UCSD-AML1 (cell line): Measurements from ENCODE around the gene ACTR1B.
A peak's percentile ranks its signal among the peaks of the same experiment; 100 is the strongest.
"Not testable (repeated sequence)": the region's sequence is repeated elsewhere in the genome, so short reads cannot be mapped to it uniquely, and the experiment has no call there.

Experiments
- DNase-seq: peaks from one replicate; lab custom pipeline; 2025; ENCODE audit not compliant: unreplicated experiment; lab: John Stamatoyannopoulos, UW

Gene ACTR1B

GRCh38 chr2:97663962-97664635, at the start of gene ACTR1B:
Gene ACTR1B (minus strand): TSS chr2:97664044. CDS start chr2:97663890, 154 bp downstream.
- peak; percentile 97 for DNase-seq

DNA sequence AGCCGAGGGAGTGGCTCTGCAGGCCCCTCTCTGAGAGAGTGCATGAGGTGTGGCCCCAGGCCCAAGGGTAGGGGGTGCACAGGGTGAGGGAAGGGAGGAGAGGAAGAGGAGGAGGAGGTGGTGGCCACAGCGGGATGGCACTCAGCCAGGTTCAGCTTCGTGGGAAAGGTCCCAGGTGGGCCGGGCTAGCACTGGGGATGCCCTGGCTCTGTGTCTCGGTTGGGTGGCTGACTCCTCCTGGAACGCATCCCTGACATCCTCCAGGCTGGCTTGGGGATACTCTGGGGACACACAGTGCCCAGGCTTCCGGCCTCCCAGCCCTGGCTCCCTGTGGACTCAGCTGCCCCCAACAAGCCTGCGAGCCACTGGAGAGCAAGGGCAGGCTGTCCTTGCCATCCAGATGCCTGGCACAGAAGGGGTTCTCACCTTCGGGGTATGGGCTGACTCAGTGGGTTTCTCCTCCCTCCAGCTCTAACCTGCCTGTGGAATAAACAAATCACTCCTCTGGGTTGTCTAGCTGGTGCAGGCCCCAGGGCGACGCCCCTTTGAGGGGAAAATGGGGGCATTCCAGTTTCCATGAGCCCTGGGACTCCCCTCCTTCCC, 49.0 kb upstream of the ACTR1B start:
- DNase-seq = no peak

GRCh38 chr2:97712175-97712574, 48.3 kb upstream of the ACTR1B start:
- DNase-seq = not testable (repeated sequence)

DNA sequence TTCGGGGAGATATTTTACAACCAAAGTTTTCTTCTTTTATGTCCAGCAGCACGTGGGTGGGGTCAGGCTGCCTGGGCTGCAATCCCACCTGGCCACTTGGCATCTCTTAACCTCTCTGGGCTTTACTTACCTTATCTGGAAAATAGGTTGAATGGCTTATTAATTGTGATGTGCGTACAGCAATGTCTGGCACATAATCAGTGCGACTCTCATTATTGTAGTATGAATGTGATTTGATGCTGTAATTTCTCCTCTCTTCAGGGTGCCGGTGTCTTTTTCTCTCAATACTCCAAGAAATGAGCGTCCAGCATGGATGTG, 47.5 kb upstream of the ACTR1B start:
- no peak for DNase-seq

DNA sequence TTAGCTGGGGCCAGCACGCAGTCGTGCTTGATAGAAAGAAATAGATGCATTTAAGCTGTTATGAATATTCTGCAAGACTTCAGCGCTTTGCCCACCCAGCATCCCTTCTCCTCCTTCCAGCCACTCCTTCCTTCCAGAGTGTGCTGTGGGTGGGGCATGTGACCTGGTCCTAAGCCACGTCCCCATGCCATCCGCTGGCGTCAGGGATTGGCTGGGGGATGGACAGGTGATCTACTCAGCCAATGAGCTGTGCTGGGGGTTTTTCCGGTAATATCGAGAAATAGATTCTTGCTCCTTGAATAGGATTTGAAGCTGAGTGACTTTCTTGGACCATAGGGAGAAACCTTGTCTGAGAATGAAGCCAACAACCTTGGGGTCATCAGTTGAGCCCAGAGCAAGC, 44.8 kb upstream of the ACTR1B start:
- DNase-seq = no peak

GRCh38 chr2:97708048-97708380, 44.2 kb upstream of the ACTR1B start:
- DNase-seq = no peak

DNA sequence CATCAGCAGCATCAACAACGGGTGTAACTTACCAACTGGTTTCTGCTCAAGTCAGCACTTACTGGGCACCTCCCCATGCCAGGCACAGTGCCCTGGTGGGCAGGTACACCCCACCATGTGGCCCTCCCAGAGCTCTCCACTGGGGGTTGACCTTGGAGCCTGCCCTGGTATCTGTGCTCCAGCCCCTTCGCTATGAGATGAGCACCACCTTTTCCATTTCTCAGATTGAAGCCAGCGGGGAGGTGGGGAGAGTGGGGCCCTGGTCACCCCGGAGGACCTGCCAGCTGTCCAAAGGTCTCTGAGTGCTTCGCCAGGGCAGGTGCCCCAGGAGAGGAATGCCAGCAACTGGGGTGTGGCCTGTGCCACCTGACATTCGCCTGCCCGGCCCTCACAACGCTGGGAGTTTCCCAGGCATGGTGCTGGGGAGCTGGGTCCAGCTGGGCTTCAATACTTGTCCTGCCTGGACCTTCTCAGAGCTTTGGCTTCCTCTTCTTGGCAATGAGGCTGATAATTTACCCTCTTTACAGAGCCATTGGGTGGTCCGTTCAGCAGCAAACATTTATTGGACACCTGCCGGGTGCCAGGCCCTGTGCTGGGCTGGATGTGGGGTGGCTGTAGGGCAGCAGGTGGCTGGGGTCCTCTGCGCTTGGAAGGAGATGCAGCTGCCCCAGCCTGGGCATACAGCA, 43.7 kb upstream of the ACTR1B start:
- DNase-seq = no peak

DNA sequence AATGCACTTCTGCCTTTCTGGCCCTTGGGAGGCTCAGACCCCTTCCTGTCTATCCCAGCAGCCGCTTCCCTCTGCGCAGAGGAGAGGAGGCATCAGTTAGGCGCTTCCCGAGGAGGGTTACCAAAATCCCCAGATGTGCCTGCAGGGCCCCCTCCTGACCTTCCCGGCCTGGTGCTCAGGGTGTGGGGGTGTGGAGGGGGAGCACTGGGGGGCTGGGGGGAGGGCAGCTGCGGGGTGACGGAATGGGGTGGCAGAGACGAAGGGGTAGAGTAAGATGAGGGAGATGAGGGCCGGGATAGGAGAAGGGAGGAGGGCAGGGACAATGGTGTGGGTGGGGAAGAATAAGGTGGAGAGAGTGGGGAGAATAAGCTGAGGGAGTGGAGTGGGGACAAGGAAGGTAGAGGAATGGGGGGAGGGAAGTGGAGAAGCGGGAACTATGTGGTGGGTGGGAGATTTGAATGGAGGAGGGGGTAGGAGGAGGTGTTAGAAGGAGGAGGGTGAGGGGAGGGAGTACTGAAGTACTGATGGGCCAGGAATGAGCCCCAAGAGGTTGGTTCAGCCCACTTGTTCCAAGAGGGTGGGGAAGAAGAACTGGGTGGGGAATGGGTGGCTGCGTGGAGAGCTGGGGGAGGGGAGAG, 43.0 kb upstream of the ACTR1B start:
- DNase-seq = no peak

DNA sequence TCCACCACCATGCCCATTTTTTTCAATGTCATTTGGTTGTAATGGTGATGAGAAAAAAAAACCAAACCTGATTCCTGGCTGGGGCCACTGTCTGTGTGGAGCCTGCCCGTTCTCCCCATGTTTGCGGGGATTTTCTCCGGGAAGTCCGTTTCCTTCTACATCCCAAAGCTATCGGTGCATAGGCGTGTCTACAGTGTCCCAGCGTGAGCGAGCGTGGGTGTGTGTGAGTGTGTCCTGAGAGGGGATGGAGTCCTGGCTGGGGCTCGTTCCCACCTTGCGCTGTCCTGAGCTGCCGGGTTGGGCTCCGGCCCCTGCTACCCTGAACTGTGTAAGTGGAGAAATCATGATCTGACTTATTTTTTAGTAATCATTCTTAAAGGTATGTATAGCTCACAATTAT, 42.3 kb upstream of the ACTR1B start:
- DNase-seq = no peak

DNA sequence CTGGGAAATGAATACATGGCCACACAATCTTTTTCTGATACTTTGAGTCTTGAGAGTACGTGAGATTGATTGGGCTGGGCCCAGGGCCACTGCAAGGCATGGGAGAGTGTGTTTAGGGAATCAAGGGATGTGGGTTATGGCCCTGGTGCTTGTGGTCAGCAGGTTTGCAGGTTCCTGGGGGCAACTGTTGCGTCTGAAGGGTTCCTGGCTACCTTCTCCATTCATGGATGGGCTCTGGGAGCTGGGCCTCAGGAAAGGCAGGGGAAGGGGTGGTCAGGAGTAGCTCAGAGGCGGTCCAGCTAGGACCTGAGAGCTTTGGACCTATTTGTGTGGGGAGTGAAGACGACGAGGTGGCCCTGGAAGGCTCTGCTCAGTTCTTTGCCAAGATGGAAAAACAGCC, 41.1 kb upstream of the ACTR1B start:
- DNase-seq = no peak

DNA sequence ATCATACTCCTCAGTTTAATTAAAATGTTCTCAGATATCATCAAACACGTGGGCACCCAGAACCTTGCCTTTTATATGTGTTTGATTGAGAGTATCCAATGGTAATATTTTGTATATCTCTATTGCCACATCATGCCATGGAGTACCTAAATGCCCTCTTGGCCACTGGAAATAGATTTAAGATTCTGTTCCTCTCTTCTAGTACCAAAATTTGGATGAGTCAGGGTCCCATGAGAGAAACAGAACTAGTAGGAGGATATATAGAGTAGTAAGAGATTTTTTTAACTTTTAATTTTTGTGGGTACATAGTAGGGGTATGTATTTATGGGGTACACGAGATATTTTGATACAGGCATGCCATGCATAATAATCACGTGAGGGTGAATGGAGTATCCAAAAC, 39.9 kb upstream of the ACTR1B start:
- no peak for DNase-seq

DNA sequence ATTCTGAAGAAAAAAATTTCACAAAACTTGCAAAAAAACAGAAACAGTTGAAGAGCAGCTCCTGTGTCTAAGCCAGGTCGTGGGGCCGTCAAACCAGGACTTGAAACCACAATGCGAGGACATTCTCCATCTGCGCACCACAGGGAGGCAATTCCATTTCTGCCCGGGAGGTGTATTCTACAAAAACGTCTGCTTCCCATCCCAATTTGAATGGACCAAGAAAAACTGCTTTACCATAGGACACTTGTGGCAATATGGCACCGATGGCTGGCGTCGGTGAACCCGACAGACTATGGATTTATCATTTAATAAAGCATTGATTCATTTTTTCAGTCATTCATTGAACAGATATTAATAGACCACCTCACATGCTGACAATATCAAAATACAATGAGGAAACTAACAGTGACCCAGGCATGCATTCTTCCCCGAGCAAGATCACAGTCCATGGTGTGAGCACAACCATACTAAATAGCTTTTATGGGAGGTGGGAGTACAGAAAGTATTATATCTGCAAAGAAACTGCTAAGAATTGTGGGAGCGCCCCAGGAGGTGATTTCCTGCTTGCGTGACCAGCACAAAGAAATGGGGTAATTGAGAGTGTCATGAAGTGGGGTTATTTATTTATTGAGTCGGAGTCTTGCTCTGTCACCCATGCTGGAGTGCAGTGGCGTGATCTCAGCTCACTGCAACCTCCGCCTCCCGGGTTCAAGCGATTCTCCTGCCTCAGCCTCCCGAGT, 39.1 kb upstream of the ACTR1B start:
- DNase-seq = no peak

GRCh38 chr2:97701851-97702465, 38.1 kb upstream of the ACTR1B start:
- no peak for DNase-seq

DNA sequence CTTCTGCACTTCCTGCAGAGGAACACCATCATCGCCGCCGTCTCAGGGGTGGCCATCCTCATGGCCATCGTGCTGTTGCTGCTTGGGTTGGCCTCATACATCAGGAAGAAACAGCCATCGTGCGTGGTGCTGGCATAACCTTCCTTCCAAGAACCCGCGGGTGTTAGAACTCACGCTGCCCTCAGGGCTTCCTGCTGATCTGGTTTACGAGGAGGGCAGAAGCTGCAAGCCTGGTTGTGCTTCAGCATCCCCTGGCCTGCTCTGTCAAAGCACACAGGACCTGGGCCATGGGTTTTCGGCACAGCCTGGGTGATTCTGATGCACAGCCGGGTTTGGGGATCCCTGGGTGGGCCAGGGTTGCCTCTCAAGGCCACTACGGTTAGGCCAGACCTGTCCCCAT, 37.3 kb upstream of the ACTR1B start:
- DNase-seq = no peak

GRCh38 chr2:97699765-97700444, 36.1 kb upstream of the ACTR1B start:
- peak; percentile 62 for DNase-seq

DNA sequence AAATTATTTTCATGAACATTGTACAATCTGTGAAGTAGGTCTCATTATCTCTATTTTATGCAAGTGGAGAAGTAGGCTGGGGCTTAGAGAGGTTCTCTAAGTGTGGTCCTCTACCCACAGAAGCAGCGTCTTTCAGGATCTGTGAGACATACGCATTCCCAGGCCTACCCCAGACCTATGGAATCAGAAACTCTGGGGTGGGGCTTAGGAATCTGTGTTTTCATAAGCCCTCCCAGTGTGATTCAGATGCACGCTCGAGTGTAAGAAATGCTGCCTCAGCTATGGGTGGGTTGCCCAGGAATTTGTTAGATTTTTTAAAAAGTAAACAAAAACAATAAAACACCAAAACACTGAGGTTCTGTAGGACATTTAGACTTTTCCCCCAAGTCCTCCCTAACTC, 34.7 kb upstream of the ACTR1B start:
- DNase-seq = no peak

DNA sequence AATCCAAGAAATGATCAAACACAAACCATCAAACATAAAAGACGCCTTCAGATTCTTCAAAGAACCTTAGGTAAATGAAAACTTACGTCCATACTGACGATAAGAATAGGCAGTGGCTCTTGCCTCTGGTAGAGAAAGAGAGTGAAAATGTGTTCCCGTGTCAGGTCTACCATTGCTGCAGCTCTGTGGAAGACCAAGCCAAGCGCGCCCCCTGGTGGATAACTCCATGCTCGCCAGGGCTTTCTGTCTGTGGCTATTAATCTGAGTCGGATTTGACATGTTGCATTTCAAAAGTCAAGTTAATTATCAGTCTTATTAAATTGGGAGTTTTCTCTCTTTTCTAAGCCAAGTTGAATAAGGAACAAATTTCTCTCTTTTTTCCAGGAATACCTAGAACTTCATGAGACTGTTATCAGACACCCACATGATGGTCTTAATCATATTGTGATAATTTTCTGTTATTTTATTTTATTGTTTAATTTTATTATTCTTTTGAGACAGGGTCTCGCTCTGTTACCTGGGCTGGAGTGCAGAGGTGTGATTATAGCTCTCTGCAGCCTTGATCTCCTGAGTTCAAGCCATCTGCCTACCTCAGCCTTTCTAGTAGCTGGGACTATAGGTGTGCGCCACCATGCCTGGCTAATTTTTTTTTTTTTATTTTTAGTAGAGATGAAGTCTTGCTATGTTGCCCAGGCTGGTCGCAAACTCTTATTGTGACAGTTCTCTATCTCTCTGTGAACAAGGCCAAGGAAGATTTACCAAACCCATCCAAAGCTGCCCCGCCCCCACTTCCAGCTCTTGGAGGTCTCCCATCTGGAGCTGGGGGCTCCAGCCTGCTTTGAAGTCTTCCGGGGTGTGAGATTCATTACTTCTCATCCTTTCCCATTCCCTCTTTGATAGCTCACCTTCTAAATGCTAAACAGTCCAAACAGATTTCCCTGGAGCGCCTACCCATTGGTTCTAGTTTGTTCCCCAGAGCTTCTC, 33.7 kb upstream of the ACTR1B start:
- DNase-seq = peak; percentile 85

- no peak for DNase-seq
Observed at GRCh38 chr2:97695744-97696143, 31.9 kb upstream of the ACTR1B start.

GRCh38 chr2:97693476-97693875, 29.6 kb upstream of the ACTR1B start:
- no peak for DNase-seq
